ENCODE data around the gene CALR.
"Not testable (repeated sequence)": the region's sequence is repeated elsewhere in the genome, so short reads cannot be mapped to it uniquely, and the experiment has no call there.

The CALR gene

GRCh38 chr19:12933287-12934072 lies 4.9 kb upstream of the CALR start, which contains the start of gene FARSA:
Gene FARSA, minus strand, starts transcription at chr19:12933711. Its CDS starts 15 bp downstream, at chr19:12933696.
- peak; percentile 80 for DNase-seq (ENCODE audit: low read depth, low spot score)

- no peak for DNase-seq (ENCODE audit: low read depth, low spot score)
These were observed 3.3 kb upstream of the CALR start for GRCh38 chr19:12935071-12935470.

- DNase-seq (ENCODE audit: low read depth, low spot score) = no peak
These were observed 1.8 kb upstream of the CALR start for GRCh38 chr19:12936582-12936981.

DNA sequence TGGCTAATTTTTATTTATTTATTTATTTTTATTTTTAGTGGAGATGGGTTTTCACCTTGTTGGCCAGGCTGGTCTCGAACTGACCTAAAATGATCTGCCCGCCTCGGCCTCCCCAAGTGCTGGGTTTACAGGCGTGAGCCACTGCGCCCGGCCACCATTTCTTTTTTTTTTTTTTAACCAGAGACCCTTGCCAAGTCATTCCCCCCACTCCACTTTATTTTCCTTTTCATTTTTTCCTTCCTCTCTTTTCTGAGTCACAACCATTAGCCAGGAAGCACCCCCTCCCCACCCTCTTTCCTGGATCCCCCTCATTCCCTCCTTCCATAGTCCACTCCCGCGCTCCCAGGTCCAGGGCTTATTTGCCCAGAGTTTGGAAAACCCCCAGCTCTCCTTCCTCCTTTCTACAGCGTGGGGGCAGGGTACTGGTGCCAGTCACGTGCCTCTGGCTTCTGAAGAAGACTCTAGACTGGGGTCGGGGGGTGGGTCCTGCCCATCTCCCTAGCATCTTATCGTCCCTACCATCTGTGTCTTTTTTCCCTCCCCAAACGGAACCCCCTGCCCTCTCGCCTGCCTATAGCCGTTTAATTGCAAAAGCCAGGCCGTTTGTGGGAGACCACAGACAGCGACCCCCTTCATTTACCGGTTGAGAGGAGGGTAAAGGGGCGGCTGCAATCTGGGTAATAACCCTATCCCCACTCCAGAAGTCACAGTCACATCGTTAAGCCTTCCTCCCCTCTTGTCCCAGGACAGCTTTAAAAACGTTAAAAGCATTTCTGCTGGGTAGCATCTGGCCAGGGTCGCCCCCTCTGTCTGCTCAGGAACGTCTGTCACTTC lies 1.1 kb upstream of the CALR start:
- no peak for DNase-seq (ENCODE audit: low read depth, low spot score)

- DNase-seq (ENCODE audit: low read depth, low spot score) = no peak
These were observed 581 bp downstream of the CALR start for GRCh38 chr19:12938779-12939601.

- no peak for DNase-seq (ENCODE audit: low read depth, low spot score)
These were observed 1.6 kb downstream of the CALR start for GRCh38 chr19:12939975-12940423.

- DNase-seq (ENCODE audit: low read depth, low spot score) = no peak
These were observed 2.5 kb downstream of the CALR start for GRCh38 chr19:12940897-12941296.

- DNase-seq (ENCODE audit: low read depth, low spot score) = no peak
These were observed 5.1 kb downstream of the CALR start for GRCh38 chr19:12943437-12944044.

DNA sequence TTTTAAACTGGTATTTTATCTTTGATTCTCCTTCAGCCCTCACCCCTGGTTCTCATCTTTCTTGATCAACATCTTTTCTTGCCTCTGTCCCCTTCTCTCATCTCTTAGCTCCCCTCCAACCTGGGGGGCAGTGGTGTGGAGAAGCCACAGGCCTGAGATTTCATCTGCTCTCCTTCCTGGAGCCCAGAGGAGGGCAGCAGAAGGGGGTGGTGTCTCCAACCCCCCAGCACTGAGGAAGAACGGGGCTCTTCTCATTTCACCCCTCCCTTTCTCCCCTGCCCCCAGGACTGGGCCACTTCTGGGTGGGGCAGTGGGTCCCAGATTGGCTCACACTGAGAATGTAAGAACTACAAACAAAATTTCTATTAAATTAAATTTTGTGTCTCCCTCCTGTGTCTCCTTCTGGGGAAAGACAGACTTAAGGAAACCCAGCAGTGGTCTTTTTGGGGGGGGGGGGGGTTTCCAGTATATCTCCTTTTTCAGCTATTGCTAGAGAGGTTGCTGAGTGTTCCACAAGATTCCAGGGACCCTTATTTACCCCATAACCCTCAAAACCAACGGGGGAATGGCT lies 5.8 kb downstream of the CALR start:
- DNase-seq (ENCODE audit: low read depth, low spot score) = no peak

- DNase-seq (ENCODE audit: low read depth, low spot score) = peak; percentile 93
These were observed 7.2 kb downstream of the CALR start, which contains the start of gene RAD23A for GRCh38 chr19:12945479-12946091. Gene RAD23A, plus strand, starts transcription at chr19:12945862. Its CDS starts 87 bp downstream, at chr19:12945949.

DNA sequence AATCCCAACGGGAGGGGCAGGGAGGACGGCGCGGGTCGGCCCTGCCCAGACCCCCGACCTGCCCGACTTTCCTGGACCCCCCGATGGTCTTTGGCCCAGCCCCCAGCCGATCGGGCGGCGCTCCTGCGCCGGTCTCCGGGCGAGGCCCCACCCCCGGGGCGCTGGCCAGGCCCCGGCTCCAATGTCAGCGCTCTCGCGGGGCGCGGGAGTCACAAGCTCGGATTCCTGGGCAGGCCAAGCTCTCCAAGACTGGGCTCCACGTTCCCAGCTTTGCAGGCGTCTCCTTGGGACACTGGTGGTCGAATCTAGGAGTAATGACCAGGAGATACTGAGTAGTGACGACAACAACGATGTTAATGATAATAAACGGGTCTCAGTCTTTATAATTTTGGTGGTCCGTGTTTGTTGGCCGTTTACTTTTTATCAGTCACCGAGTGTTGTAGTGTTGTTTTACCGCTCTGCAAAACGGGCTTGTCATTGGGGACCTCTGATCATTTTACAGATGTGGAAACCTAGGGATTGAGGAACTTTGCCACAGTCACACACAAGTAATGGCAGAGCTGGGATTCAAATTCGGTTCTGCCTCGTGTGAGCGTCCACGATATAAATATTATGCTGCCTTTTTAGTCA lies 7.8 kb downstream of the CALR start:
- DNase-seq (ENCODE audit: low read depth, low spot score) = no peak

DNA sequence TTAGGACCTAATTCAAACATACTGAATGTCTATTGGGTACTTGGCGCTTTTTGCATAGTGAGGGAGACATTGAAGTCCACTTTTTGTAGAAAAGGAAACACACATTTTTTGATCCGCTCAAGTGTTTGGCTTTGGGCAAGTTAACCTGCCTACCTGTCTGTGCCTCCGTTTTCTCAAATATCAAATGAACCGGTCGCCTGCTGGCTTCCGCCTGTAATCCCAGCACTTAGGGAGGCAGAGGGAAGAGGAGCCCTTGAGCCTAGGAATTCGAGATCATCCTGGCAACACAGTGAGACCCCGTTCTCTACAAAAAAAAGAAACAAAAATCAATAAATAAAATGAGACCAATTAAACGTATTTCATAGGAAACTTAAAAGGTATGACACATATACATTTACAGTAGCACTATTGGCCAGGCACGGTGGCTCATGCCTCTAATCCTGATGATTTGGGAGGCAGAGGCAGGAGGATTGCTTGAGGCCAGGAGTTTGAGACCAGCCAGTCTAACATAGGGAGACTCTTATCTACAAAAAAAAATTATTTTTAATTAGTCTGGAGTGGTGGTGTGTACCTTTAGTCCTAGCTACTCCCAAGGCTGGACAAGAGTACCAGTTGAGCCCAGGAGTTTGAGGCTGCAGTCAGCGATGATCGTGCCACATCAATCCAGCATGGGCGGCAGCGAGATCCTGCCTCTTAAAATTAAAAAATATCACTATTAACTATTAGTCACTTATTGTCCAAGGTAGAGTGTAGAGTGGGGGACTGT lies 8.5 kb downstream of the CALR start:
- no peak for DNase-seq (ENCODE audit: low read depth, low spot score)

- no peak for DNase-seq (ENCODE audit: low read depth, low spot score)
These were observed 9.5 kb downstream of the CALR start for GRCh38 chr19:12947702-12948611.

DNA sequence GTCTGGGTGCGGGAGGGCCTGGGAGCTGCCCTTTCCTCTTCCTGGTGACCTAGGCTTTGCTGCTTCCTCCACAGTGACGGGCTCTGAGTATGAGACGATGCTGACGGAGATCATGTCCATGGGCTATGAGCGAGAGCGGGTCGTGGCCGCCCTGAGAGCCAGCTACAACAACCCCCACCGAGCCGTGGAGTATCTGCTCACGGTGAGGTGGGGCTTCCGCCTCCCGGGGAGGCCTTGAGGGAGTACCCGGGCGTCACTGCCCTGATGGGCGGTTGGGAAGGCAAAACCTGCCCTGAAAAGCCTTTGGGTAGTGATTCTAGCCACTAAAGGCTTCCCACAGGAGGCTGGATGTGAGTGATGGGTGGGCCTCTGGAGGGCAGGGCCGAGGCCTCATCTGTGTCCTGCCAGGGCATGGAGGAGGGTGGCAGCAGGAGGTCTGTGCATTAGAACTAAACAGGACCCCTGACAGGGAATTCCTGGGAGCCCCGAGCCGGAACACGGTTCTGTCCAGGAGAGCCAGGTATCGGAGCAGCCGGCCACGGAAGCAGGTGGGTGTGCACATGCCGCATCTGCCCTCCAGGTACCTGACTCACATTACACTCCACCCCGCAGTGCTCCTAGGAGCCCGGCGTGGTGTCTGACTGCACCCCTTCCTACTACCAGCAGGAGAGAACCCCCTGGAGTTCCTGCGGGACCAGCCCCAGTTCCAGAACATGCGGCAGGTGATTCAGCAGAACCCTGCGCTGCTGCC lies 10.4 kb downstream of the CALR start:
- DNase-seq (ENCODE audit: low read depth, low spot score) = no peak

DNA sequence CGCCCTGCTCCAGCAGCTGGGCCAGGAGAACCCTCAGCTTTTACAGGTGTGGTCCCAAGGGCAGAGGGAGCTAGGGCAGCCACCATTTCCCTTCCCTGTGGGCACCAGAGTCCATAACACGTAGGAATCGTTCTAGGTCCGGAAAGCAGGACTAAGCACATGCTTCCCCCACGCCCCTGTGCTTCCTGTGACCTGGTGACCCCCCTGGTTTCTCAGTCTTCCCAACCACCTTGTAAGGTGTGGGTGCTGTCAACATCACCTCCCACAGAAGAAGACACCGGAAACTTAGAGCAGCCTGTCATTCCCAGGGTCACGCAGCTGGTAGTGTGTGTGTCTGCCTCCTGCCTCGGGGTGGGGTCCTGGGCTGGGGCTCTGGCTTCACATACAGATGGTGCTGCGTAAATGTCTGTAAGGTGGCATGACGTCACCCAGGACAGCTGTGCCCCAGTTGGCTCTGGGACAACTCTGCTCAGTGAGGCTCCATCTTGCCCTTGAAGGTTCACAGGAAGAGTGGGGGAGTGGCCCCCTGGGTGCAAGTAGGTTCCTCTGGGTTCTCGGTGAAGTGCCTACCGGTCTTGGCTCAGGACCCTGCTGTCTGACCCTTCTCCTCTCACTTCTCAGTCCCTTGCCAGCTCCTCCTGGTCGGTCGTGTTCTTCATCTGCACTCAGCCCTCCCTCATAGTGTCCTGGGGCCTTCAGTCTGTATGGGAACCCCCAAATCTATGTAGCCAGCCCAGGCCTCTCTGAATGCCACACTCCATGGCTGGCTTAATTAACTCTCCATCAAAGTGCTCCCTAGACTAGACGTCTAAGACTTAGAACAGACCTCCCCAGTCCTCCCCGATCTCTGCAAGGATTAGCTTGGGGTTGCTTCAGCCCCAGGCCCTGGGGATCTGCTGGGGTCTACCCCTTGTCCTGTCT lies 11.2 kb downstream of the CALR start:
- DNase-seq (ENCODE audit: low read depth, low spot score) = no peak

DNA sequence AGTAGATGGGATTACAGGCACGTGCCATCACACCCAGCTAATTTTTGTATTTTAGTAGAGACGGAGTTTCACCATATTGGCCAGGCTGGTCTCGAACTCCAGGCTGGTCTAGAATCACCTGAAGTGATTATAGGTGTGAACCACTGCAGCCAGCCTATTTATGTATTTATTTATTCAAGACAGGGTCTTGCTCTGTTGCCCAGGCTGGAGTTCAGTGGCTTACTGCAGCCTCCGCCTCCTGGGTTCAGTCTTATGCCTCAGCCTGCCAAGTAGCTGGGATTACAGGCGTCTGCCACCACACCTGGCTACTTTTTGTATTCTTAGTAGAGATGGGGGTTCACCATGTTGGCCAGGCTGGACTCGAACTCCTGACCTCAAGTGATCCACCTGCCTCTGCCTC lies 13.6 kb downstream of the CALR start:
- not testable (repeated sequence) for DNase-seq (ENCODE audit: low read depth, low spot score)
